T-helper 9 cell (primary cell): ENCODE measurements around the gene LMNTD2.
A peak's percentile ranks its signal among the peaks of the same experiment; 100 is the strongest.
"Not testable (repeated sequence)": the region's sequence is repeated elsewhere in the genome, so short reads cannot be mapped to it uniquely, and the experiment has no call there.

Source experiments
- DNase-seq: peaks from one replicate; pipeline ENCODE4 v3.0.0-alpha.2; 2020

LMNTD2 gene

GRCh38 chr11:533586-534395 lies 26.7 kb downstream of the LMNTD2 start:
- no peak for DNase-seq

- DNase-seq: no peak
Observed at GRCh38 chr11:532986-533585, 27.5 kb downstream of the LMNTD2 start.

- no peak for DNase-seq
Observed at GRCh38 chr11:532527-532985, 28.0 kb downstream of the LMNTD2 start.

GRCh38 chr11:531919-532526 lies 28.5 kb downstream of the LMNTD2 start:
- no peak for DNase-seq

GRCh38 chr11:530960-531831 lies 29.3 kb downstream of the LMNTD2 start:
- no peak for DNase-seq

- DNase-seq: no peak
Observed at GRCh38 chr11:529728-530411, 30.7 kb downstream of the LMNTD2 start.

- no peak for DNase-seq
Observed at GRCh38 chr11:528815-529727, 31.5 kb downstream of the LMNTD2 start.

- DNase-seq: no peak
Observed at GRCh38 chr11:528166-528814, 32.2 kb downstream of the LMNTD2 start.

GRCh38 chr11:526192-526591 lies 34.3 kb downstream of the LMNTD2 start:
- no peak for DNase-seq

- DNase-seq: no peak
Observed at GRCh38 chr11:521177-521688, 39.3 kb downstream of the LMNTD2 start.

GRCh38 chr11:520428-521176 lies 39.9 kb downstream of the LMNTD2 start:
- no peak for DNase-seq

- peak; percentile 91 for DNase-seq
Observed at GRCh38 chr11:518463-519202, 41.9 kb downstream of the LMNTD2 start.

GRCh38 chr11:516918-517685 lies 43.4 kb downstream of the LMNTD2 start:
- DNase-seq: not testable (repeated sequence)

- no peak for DNase-seq
Observed at GRCh38 chr11:516400-516799, 44.1 kb downstream of the LMNTD2 start.

GRCh38 chr11:515131-515530 lies 45.4 kb downstream of the LMNTD2 start:
- DNase-seq: no peak

- no peak for DNase-seq
Observed at GRCh38 chr11:514606-515005, 45.9 kb downstream of the LMNTD2 start.

GRCh38 chr11:512761-513595 lies 47.6 kb downstream of the LMNTD2 start:
- no peak for DNase-seq
